ENCODE data around the gene VPS4B.

The VPS4B gene

GRCh38 chr18:63348508-63349136, 73.7 kb downstream of the VPS4B start:
- peaks cover 0 to 13% (median 0%) of the 10 kb centered on the region in 11 experiments; a peak in 2 of 22 replicates for H4K20me1 ChIP-seq
- H3K9ac ChIP-seq: no peak overlapping the region
- no peak for TF ChIP-seq Cebpa-rat (IDR thresholded peaks at IDR 0.05)
- no peak overlapping the region for H3K4me2 ChIP-seq
- no peaks in the 10 kb centered on the region for H3K27me3 ChIP-seq
- no peak overlapping the region for H3K27ac ChIP-seq
- peaks cover 0 to 6% (median 0%) of the 10 kb centered on the region in 10 experiments; a peak in 1 of 20 replicates for H3K4me1 ChIP-seq
- no peak overlapping the region for H3K4me3 ChIP-seq
- peaks cover 96 to 100% (median 99%) of the 10 kb centered on the region in 11 experiments for H3K36me3 ChIP-seq
- no peaks in the 10 kb centered on the region for H3K9me3 ChIP-seq (replicated peaks in 1 of 11)

GRCh38 chr18:63346480-63347183, 75.6 kb downstream of the VPS4B start:
- Histone ChIP-seq H3K27ac (no peak overlapping the region), H3K4me2 (no peak overlapping the region)
- TF ChIP-seq Cebpa-rat (IDR thresholded peaks at IDR 0.05): no peak

GRCh38 chr18:63346031-63346430, 76.2 kb downstream of the VPS4B start:
- Histone ChIP-seq H3K4me2 (no peak overlapping the region), H3K9ac (no peak overlapping the region), H3K4me3 (no peak overlapping the region), H4K20me1 (peaks cover 0 to 13% (median 0%) of the 10 kb centered on the region in 11 experiments; a peak in 2 of 22 replicates), H3K4me1 (peaks cover 0 to 6% (median 0%) of the 10 kb centered on the region in 10 experiments; a peak in 1 of 20 replicates), H3K27ac (no peak overlapping the region), H3K9me3 (replicated peaks in 1 of 11) (no peaks in the 10 kb centered on the region), H3K36me3 (peaks cover 86 to 100% (median 95%) of the 10 kb centered on the region in 11 experiments), H3K27me3 (no peaks in the 10 kb centered on the region)
- TF ChIP-seq Cebpa-rat (IDR thresholded peaks at IDR 0.05): no peak

More at GRCh38 chr18:63346480-63347183, 75.6 kb downstream of the VPS4B start:
- Histone ChIP-seq H3K9ac (no peak overlapping the region), H3K27me3 (no peaks in the 10 kb centered on the region), H3K4me3 (no peak overlapping the region), H4K20me1 (peaks cover 0 to 13% (median 0%) of the 10 kb centered on the region in 11 experiments; a peak in 2 of 22 replicates), H3K4me1 (peaks cover 0 to 6% (median 0%) of the 10 kb centered on the region in 10 experiments; a peak in 1 of 20 replicates), H3K9me3 (replicated peaks in 1 of 11) (no peaks in the 10 kb centered on the region), H3K36me3 (peaks cover 92 to 100% (median 99%) of the 10 kb centered on the region in 11 experiments)

GRCh38 chr18:63344918-63345317, 77.4 kb downstream of the VPS4B start:
- H3K27ac ChIP-seq: no peak overlapping the region
- no peaks in the 10 kb centered on the region for H3K9me3 ChIP-seq (replicated peaks in 1 of 11)
- peaks cover 84 to 100% (median 94%) of the 10 kb centered on the region in 11 experiments for H3K36me3 ChIP-seq
- peaks cover 0 to 13% (median 0%) of the 10 kb centered on the region in 11 experiments; a peak in 2 of 22 replicates for H4K20me1 ChIP-seq
- H3K4me2 ChIP-seq: no peak overlapping the region
- H3K4me3 ChIP-seq: no peak overlapping the region
- H3K27me3 ChIP-seq: no peaks in the 10 kb centered on the region
- H3K4me1 ChIP-seq: peaks cover 0 to 6% (median 0%) of the 10 kb centered on the region in 10 experiments; a peak in 1 of 20 replicates
- H3K9ac ChIP-seq: no peak overlapping the region
- TF ChIP-seq Cebpa-rat (IDR thresholded peaks at IDR 0.05): no peak

GRCh38 chr18:63344263-63344662, 78.0 kb downstream of the VPS4B start:
- no peak overlapping the region for H3K9ac ChIP-seq
- peaks cover 0 to 13% (median 0%) of the 10 kb centered on the region in 11 experiments; a peak in 2 of 22 replicates for H4K20me1 ChIP-seq
- H3K4me3 ChIP-seq: no peak overlapping the region
- TF ChIP-seq Cebpa-rat (IDR thresholded peaks at IDR 0.05): no peak
- H3K27me3 ChIP-seq: no peaks in the 10 kb centered on the region
- H3K9me3 ChIP-seq (replicated peaks in 1 of 11): no peaks in the 10 kb centered on the region
- peaks cover 79 to 100% (median 90%) of the 10 kb centered on the region in 11 experiments for H3K36me3 ChIP-seq
- no peak overlapping the region for H3K4me2 ChIP-seq
- peaks cover 0 to 6% (median 0%) of the 10 kb centered on the region in 10 experiments; a peak in 1 of 20 replicates for H3K4me1 ChIP-seq
- no peak overlapping the region for H3K27ac ChIP-seq

- H4K20me1 ChIP-seq: peaks cover 0 to 13% (median 0%) of the 10 kb centered on the region in 11 experiments; a peak in 2 of 22 replicates
- H3K27me3 ChIP-seq: no peaks in the 10 kb centered on the region
- H3K4me3 ChIP-seq: no peak overlapping the region
- H3K9ac ChIP-seq: no peak overlapping the region
- H3K9me3 ChIP-seq (replicated peaks in 1 of 11): no peaks in the 10 kb centered on the region
- H3K36me3 ChIP-seq: peaks cover 79 to 100% (median 90%) of the 10 kb centered on the region in 11 experiments
- H3K27ac ChIP-seq: no peak overlapping the region
- TF ChIP-seq Cebpa-rat (IDR thresholded peaks at IDR 0.05): no peak
- H3K4me2 ChIP-seq: no peak overlapping the region
- H3K4me1 ChIP-seq: peaks cover 0 to 6% (median 0%) of the 10 kb centered on the region in 10 experiments; a peak in 1 of 20 replicates
These were observed 80.1 kb downstream of the VPS4B start for GRCh38 chr18:63342206-63342605.

GRCh38 chr18:63339920-63340484, 82.3 kb downstream of the VPS4B start:
- Histone ChIP-seq H3K9ac (no peak overlapping the region), H3K4me3 (no peak overlapping the region), H3K4me2 (no peak overlapping the region), H3K4me1 (no peaks in the 10 kb centered on the region; a peak in 1 of 20 replicates), H4K20me1 (peaks cover 0 to 10% (median 0%) of the 10 kb centered on the region in 11 experiments; a peak in 1 of 22 replicates), H3K36me3 (peaks cover 78 to 100% (median 87%) of the 10 kb centered on the region in 11 experiments), H3K27ac (no peak overlapping the region), H3K27me3 (no peaks in the 10 kb centered on the region), H3K9me3 (replicated peaks in 1 of 11) (no peaks in the 10 kb centered on the region)
- no peak for TF ChIP-seq Cebpa-rat (IDR thresholded peaks at IDR 0.05)

All from BLaER1 treated with 17β-estradiol and CSF1 and Interleukin-3, amounts not matched to agents 10 nM and 100 nM (cell line).